ENCODE measurements around the gene USP35.

DNA sequence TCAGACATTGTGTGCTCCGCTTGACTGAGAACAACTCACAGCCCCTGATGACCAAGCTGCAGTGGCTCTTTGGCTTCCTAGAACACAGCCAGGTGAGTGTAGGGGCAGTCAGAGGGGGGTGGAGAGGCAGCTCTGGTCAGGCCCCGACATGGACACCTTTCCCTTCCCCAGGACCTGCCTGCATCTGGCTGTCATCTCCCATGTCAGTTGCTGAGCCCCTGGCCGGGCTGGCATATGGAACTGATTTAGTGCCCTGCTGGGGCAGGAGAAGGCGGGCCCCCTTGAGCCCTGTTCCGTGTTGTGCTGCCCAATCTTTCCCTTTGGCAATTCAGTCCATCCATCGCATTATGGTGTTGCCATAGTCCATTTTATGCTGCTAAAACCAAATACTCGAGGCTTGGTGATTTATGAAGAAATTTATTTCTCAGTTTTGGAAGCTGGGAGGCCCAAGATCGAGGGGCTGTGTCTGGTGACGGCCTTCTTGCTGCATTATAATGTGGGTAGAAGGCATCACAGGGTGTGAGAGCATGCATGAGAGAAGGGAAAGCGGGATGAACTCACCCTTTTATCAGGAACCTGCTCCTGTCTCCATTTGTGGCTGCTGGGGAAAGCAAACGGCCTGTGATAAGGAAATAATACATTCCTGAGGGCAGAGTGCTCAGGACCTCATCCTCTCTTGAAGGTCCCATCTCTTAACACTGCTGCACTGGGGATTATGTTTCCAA, 19.0 kb downstream of the USP35 start:
- TF ChIP-seq, protein P1, sequence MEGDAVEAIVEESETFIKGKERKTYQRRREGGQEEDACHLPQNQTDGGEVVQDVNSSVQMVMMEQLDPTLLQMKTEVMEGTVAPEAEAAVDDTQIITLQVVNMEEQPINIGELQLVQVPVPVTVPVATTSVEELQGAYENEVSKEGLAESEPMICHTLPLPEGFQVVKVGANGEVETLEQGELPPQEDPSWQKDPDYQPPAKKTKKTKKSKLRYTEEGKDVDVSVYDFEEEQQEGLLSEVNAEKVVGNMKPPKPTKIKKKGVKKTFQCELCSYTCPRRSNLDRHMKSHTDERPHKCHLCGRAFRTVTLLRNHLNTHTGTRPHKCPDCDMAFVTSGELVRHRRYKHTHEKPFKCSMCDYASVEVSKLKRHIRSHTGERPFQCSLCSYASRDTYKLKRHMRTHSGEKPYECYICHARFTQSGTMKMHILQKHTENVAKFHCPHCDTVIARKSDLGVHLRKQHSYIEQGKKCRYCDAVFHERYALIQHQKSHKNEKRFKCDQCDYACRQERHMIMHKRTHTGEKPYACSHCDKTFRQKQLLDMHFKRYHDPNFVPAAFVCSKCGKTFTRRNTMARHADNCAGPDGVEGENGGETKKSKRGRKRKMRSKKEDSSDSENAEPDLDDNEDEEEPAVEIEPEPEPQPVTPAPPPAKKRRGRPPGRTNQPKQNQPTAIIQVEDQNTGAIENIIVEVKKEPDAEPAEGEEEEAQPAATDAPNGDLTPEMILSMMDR (IDR thresholded peaks at IDR 0.05; ENCODE audit: low read length), result no peak
- no peak for TF ChIP-seq EZH2 (IDR thresholded peaks at IDR 0.05; ENCODE audit: borderline replicate concordance, low read length)
